NCI-H1092 (cell line): ENCODE data around the gene EPN2.

Experiments used
- DNase-seq: peaks from one replicate; lab custom pipeline; 2025; lab: John Stamatoyannopoulos, UW

Gene EPN2

GRCh38 chr17:19311421-19312215, 74.5 kb downstream of the EPN2 start:
- DNase-seq, result no peak

- DNase-seq, result no peak
Observed at GRCh38 chr17:19312406-19312805, 75.2 kb downstream of the EPN2 start.

- DNase-seq, result no peak
Observed at GRCh38 chr17:19313066-19313745, 76.0 kb downstream of the EPN2 start.

GRCh38 chr17:19313746-19314651, 76.8 kb downstream of the EPN2 start:
- no peak for DNase-seq

- DNase-seq, result no peak
Observed at GRCh38 chr17:19315104-19315503, 77.9 kb downstream of the EPN2 start.

- no peak for DNase-seq
Observed at GRCh38 chr17:19316761-19317358, 79.7 kb downstream of the EPN2 start.

GRCh38 chr17:19317359-19318095, 80.4 kb downstream of the EPN2 start:
- DNase-seq, result no peak

GRCh38 chr17:19318611-19319010, 81.4 kb downstream of the EPN2 start:
- no peak for DNase-seq

- no peak for DNase-seq
Observed at GRCh38 chr17:19319771-19320505, 82.8 kb downstream of the EPN2 start.

- DNase-seq, result no peak
Observed at GRCh38 chr17:19320876-19321275, 83.7 kb downstream of the EPN2 start.

- no peak for DNase-seq
Observed at GRCh38 chr17:19321481-19322128, 84.4 kb downstream of the EPN2 start.

- no peak for DNase-seq
Observed at GRCh38 chr17:19322129-19322505, 85.0 kb downstream of the EPN2 start.

GRCh38 chr17:19322861-19323260, 85.7 kb downstream of the EPN2 start:
- no peak for DNase-seq

- no peak for DNase-seq
Observed at GRCh38 chr17:19325542-19325941, 88.4 kb downstream of the EPN2 start.

- no peak for DNase-seq
Observed at GRCh38 chr17:19327031-19327783, 90.0 kb downstream of the EPN2 start.

GRCh38 chr17:19328441-19329061, 91.4 kb downstream of the EPN2 start:
- no peak for DNase-seq

GRCh38 chr17:19329136-19329535, 92.0 kb downstream of the EPN2 start:
- DNase-seq, result no peak

- no peak for DNase-seq
Observed at GRCh38 chr17:19329839-19330238, 92.7 kb downstream of the EPN2 start.

GRCh38 chr17:19330271-19330670, 93.1 kb downstream of the EPN2 start:
- DNase-seq, result no peak
